PC-3 (cell line): ENCODE measurements around the gene RNF212B.

Experiments used
- EZH2 ChIP-seq: fragments of 300-600 bp; sonication (generic); IDR thresholded peaks from one replicate; pipeline ENCODE4 v1.6.1; 2017; ENCODE audit warnings: antibody characterized with exemption, mild to moderate bottlenecking, low read length; ENCODE audit not compliant: unreplicated experiment
- EZH2phosphoT487 ChIP-seq: fragments of 300-600 bp; sonication (generic); IDR thresholded peaks from 2 replicates; pipeline ENCODE4 v1.6.1; 2018; ENCODE audit warnings: mild to moderate bottlenecking, antibody characterized with exemption, low read length, borderline replicate concordance
- TF ChIP-seq, protein P1 (sequence below): fragments of 300-600 bp; sonication (generic); conservative IDR thresholded peaks from 2 replicates; pipeline ENCODE4 v1.5.1; 2017; ENCODE audit warnings: antibody characterized with exemption, low read depth, mild to moderate bottlenecking, low read length

DNA sequence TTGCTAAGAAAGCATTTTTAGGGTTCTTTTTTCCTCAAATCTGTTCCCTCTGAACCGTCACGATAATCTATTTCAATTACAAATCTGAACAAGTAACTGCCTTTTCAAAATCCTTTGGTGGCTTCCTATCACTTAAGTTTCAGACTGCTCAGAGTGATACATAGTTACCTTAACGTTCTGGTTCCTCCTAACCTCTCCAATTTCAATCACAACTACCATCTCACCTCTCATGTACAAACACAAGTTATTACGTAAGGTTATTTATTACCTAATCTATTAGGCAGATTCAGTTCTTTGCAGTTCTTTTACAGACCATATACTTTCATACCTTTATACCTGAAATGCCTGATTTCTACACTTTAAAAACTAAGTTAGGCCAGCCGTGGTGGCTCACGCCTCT is 12.1 kb downstream of the RNF212B start:
- TF ChIP-seq, protein P1, sequence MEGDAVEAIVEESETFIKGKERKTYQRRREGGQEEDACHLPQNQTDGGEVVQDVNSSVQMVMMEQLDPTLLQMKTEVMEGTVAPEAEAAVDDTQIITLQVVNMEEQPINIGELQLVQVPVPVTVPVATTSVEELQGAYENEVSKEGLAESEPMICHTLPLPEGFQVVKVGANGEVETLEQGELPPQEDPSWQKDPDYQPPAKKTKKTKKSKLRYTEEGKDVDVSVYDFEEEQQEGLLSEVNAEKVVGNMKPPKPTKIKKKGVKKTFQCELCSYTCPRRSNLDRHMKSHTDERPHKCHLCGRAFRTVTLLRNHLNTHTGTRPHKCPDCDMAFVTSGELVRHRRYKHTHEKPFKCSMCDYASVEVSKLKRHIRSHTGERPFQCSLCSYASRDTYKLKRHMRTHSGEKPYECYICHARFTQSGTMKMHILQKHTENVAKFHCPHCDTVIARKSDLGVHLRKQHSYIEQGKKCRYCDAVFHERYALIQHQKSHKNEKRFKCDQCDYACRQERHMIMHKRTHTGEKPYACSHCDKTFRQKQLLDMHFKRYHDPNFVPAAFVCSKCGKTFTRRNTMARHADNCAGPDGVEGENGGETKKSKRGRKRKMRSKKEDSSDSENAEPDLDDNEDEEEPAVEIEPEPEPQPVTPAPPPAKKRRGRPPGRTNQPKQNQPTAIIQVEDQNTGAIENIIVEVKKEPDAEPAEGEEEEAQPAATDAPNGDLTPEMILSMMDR: no peak
- TF ChIP-seq EZH2: no peak
- no peak for TF ChIP-seq EZH2phosphoT487
